Hepatic stellate cell (primary cell): Measurements from ENCODE around the gene IL1RN.

Experiments
- DNase-seq: peaks from one replicate; pipeline ENCODE4 v3.0.0; 2011; ENCODE audit warnings: low spot score

The IL1RN gene

DNA sequence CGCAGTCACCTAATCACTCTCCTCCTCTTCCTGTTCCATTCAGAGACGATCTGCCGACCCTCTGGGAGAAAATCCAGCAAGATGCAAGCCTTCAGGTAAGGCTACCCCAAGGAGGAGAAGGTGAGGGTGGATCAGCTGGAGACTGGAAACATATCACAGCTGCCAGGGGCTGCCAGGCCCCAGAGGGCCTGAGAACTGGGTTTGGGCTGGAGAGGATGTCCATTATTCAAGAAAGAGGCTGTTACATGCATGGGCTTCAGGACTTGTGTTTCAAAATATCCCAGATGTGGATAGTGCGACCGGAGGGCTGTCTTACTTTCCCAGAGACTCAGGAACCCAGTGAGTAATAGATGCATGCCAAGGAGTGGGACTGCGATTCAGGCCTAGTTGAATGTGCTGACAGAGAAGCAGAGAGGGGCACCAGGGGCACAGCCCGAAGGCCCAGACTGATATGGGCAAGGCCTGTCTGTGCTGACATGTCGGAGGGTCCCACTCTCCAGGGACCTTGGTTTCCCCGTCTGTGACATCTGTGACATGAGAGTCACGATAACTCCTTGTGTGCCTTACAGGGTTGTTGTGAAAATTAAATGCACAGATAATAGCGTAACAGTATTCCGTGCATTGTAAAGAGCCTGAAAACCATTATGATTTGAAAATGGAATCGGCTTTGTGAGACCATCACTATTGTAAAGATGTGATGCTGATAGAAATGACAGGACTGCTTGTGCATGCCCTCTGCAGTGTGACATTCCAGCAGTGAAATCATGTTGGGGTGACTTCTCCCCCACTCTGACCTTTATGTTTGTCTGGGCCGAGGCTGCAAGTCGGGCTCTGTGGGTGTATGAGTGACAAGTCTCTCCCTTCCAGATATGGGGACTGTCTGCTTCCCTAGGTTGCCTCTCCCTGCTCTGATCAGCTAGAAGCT is 510 bp downstream of the IL1RN start:
- DNase-seq, result no peak

- no peak for DNase-seq
These were observed 2.2 kb downstream of the IL1RN start for GRCh38 chr2:113129519-113130078.

DNA sequence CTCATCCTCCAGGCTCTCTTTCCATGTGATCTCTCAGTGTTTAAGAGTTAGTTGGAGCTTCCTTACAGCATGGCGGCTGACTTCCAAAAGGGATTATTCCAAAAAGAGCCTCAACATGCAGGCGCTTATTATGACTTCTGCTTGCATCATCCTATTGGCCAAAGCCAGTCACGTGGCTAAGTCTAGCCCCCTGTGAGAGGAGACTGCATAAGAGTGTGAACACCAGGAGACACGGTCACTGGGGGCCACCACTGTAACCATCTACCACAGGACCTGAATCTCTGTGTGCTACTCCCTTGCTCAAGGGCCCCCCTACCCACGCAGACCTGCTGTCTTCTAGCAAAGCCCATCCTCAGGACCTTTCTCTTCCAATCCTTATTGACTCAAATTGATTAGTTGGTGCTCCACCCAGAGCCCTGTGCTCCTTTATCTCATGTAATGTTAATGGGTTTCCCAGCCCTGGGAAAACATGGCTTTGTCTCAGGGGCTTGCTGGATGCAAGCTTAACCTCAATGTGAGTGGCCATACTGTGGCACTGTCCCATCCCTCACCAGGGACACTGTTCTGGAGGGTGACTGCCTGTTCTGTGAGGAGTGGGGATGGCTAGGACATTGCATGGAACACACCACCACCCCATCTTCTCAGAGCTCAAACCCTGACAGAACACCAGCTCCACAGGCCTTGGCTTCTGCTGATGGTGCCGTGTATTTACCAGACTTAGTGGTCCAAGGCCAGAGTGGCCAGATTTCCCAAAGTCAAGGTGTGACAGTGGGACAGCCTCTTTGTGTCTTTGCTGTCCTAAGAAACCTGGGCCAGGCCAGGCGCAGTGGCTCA is 4.2 kb downstream of the IL1RN start:
- DNase-seq, result no peak

GRCh38 chr2:113132414-113133021 is 5.1 kb downstream of the IL1RN start:
- DNase-seq, result no peak

DNA sequence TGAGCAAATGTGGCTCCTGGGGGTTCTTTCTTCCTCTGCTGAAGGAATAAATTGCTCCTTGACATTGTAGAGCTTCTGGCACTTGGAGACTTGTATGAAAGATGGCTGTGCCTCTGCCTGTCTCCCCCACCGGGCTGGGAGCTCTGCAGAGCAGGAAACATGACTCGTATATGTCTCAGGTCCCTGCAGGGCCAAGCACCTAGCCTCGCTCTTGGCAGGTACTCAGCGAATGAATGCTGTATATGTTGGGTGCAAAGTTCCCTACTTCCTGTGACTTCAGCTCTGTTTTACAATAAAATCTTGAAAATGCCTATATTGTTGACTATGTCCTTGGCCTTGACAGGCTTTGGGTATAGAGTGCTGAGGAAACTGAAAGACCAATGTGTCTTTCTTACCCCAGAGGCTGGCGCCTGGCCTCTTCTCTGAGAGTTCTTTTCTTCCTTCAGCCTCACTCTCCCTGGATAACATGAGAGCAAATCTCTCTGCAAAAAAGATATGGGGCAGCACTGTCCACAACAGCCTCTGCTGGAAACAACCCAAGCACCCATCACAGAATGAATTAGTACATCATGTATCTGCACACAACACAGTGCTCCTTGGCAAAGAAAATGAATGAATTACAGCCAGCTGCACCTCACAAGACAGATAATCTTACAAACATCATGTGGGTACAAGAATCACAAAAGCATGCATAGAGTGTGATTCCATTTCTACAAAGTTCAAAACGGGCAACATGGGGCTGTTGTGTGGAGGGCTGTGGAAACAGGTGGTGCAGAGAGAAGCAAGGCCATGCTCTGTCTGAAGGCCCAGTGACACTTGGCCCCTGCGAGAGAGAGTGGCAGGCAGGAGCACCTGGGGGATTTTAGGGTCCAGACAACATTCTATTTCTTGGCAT is 6.6 kb downstream of the IL1RN start:
- no peak for DNase-seq

- DNase-seq, result no peak
These were observed 7.3 kb downstream of the IL1RN start for GRCh38 chr2:113134717-113135116.

DNA sequence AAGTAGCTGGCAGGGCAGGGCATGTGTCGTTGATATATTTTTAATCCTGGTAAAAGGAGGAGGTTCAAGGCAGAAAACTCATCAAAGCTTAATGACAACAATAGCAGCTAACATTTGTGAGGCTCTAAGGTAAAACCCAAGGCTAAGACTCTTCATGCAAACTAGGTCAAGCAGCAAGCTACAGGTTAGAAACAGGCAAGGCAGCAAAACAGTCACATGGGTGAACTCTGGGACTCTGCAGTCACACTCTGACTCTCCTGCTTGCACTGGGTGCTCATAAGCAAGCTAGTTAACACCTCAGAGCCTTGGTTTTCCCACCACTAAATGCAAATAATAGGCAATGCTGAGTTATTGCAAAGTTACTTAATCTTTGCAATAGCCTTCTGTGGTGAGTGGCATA is 7.9 kb downstream of the IL1RN start:
- DNase-seq, result no peak

GRCh38 chr2:113136828-113137775 is 9.7 kb downstream of the IL1RN start:
- DNase-seq, result peak; percentile 41

- DNase-seq, result no peak
These were observed 10.4 kb downstream of the IL1RN start for GRCh38 chr2:113137827-113138226.

GRCh38 chr2:113138428-113139322 is 11.3 kb downstream of the IL1RN start:
- peak; percentile 51 for DNase-seq

GRCh38 chr2:113141451-113141850 is 14.1 kb downstream of the IL1RN start:
- no peak for DNase-seq

GRCh38 chr2:113142290-113142689 is 14.9 kb downstream of the IL1RN start:
- no peak for DNase-seq

GRCh38 chr2:113144259-113144658 is 16.9 kb downstream of the IL1RN start:
- DNase-seq, result no peak

DNA sequence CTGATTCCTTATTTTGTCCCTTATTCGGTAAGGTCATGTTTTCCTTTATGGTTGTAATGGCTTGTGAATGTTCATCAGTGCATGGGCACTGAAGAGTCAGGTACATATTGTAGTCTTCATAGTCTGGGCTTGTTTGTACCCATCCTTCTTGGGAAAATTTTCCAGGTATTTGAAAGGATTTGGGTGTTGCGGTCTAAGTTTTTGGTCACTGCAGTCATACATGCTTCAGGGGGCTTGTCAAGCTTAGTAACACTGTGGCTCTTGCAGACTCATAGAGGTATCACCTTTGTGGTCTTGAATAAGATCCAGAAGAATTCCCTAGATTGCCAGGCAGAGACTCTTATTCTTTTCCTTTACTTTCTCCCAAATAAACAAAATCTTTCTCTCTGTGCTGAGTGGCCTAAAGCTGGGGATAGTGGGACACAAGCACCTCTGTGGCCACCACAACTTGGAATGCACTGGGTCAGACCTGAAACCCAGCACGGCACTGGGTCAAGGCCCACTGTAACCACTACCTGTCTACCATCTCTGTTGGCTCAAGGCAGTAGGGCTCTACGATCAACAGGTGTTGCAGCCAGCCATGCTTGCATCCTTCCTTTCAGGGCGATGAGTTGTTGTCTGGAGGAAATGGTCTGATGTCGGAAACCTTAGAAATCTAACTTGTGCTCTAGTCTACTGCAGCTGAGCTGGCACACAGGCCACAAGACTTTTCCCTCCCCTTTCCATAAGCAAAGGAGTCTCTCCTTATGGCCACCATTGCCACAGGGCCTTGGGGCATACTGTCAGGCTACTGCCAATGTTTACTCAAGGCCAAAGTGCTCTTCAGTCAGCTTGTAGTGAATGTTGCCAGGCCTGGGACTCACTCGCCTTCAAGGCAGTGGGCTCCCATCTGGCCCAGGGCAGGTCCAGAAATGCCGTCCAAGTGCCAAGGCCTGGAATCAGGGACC is 21.5 kb downstream of the IL1RN start:
- DNase-seq, result no peak

DNA sequence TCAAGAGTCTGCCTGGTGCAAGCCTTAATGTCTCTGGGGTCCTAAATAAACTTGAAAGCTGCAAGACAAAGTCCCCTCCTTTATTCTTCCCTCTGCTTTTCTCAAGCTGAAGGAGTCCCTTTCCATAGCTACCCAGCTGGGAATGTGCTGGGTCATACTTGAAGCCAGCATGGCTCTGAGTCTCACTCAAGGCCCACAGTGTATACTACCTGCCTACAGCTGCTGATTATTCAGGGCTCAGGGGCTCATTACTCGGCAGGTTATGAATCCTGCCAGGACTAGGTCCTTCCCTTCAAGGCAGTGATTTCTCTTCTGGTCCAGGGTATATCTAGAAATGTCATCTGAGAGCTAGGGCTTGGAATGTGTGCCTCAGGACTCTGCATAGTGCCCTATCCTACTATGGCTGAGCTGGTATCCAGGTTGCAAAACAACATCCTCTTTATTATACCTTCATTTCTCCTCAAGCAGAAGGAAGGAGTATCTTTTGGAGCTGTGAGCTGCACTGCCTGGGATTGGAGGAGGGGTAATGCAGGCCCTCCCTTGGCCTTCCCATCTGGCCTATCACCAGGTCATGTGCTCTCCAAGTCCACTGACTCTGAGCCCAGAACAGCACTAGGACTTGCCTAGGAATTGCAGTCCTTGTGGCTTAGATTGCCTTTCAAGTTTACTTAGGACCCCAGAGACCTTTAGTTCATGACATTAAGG is 22.3 kb downstream of the IL1RN start:
- DNase-seq, result no peak

DNA sequence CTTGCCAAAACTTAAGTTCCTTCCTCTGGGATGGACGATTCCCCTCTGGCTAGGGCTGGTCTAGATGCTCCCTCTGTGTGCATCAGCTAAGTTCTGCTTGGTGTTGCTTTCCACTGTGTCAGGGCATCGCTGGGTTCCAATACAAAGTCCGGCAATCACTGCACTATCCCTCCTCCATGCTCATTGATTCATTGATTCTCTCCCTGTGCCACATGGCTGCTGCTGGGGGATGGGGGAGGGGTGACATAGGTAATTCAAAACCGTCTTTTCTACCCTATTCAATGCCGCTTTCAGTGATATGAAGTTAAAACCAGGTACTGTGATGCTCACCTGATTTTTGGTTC is 22.8 kb downstream of the IL1RN start:
- DNase-seq, result no peak

DNA sequence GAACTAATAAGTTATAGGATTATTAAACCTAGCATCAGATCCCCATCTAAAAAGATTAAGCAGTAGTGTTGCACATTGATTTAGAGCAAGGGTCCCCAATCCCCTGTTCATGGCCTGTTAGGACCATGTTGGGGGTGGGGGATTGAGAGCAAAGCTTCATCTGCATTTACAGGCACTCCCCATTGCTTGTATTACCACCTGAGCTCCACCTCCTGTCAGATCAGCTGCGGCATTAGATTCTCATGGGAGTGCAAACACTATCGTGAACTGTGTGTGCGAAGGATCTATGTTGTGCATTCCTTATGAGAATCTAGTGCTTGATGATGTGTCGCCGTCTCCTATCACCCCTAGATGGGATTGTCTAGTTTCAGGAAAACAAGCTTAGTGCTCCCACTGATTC is 27.9 kb downstream of the IL1RN start:
- DNase-seq, result no peak
